NCI-H2196 treated with DMSO at 0.1 percent for 48 hours (cell line): ENCODE measurements around the gene PRR20G.

Experiments used
- DNase-seq: peaks from one replicate; lab custom pipeline; 2025; ENCODE audit not compliant: unreplicated experiment; lab: John Stamatoyannopoulos, UW

The PRR20G gene

GRCh38 chr3:127263586-127264231, 24.1 kb downstream of the PRR20G start:
- no peak for DNase-seq

GRCh38 chr3:127263037-127263436, 24.8 kb downstream of the PRR20G start:
- DNase-seq, result no peak

- no peak for DNase-seq
Measured at GRCh38 chr3:127262533-127262932, 25.3 kb downstream of the PRR20G start.

GRCh38 chr3:127261925-127262324, 25.9 kb downstream of the PRR20G start:
- no peak for DNase-seq

GRCh38 chr3:127260826-127261555, 26.9 kb downstream of the PRR20G start:
- no peak for DNase-seq

- DNase-seq, result no peak
Measured at GRCh38 chr3:127260416-127260815, 27.4 kb downstream of the PRR20G start.

GRCh38 chr3:127259882-127260281, 28.0 kb downstream of the PRR20G start:
- DNase-seq, result no peak

- no peak for DNase-seq
Measured at GRCh38 chr3:127258733-127259132, 29.1 kb downstream of the PRR20G start.

GRCh38 chr3:127257351-127257750, 30.5 kb downstream of the PRR20G start:
- no peak for DNase-seq

- DNase-seq, result no peak
Measured at GRCh38 chr3:127256733-127257271, 31.0 kb downstream of the PRR20G start.

- DNase-seq, result no peak
Measured at GRCh38 chr3:127256138-127256537, 31.7 kb downstream of the PRR20G start.

GRCh38 chr3:127255516-127255915, 32.3 kb downstream of the PRR20G start:
- DNase-seq, result no peak

- no peak for DNase-seq
Measured at GRCh38 chr3:127254730-127255129, 33.1 kb downstream of the PRR20G start.

GRCh38 chr3:127254033-127254644, 33.7 kb downstream of the PRR20G start:
- no peak for DNase-seq

- no peak for DNase-seq
Measured at GRCh38 chr3:127253491-127253890, 34.4 kb downstream of the PRR20G start.

GRCh38 chr3:127252446-127252845, 35.4 kb downstream of the PRR20G start:
- DNase-seq, result peak; percentile 33

GRCh38 chr3:127250032-127250431, 37.8 kb downstream of the PRR20G start:
- DNase-seq, result no peak

GRCh38 chr3:127247292-127247691, 40.6 kb downstream of the PRR20G start:
- no peak for DNase-seq

GRCh38 chr3:127238602-127239001, 49.2 kb downstream of the PRR20G start:
- no peak for DNase-seq

- no peak for DNase-seq
Measured at GRCh38 chr3:127237835-127238234, 50.0 kb downstream of the PRR20G start.

GRCh38 chr3:127235706-127236105, 52.1 kb downstream of the PRR20G start:
- DNase-seq, result no peak

GRCh38 chr3:127234778-127235177, 53.1 kb downstream of the PRR20G start:
- DNase-seq, result no peak
